ENCODE measurements around the gene PCSK6.

Gene PCSK6

DNA sequence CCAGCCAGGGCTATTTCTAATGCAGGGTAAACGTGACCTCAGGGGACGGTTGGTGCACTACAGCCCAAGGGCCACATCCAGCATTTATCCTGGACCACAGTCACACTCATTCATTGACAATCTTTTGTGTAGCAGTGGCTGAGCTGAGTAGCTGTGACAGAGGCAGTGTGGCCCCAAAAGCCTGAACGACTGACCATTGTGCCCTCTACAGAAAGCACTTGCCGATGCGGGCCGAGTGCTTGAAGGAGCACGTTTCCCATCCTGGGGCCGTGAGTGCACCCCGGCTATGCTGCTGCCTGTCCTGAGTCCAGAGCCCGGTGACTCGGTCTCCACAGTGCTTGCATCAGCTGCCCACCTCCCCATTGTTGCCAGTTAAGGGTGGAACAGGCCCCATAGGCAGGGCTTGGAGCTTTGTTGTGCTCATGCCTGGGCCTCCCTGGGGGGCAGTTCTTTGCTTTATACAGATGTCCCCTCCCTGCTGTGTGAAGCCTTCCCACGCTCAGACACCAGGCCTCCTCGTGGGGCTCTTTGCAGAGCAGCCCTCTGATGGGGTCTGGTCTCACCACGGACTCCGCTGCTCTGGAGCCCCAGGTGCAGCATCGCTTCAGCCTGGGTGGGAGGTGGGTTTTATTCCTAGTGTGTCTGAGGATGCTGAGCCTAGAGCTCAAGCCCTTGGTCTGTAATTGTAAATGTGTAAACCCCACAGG lies 181.5 kb downstream of the PCSK6 start:
- no peak for DNase-seq (ENCODE audit: low read depth in 1 of 2, low spot score in 1 of 2)
- no peak for TF ChIP-seq SPI1 (IDR thresholded peaks at IDR 0.05; ENCODE audit: borderline replicate concordance, low read depth)
- H3K4me3 ChIP-seq (replicated peaks; ENCODE audit: insufficient read depth, low read length): no peak overlapping the region
- H3K27me3 ChIP-seq (ENCODE audit: insufficient read depth, poor library complexity, severe bottlenecking): no peaks in the 10 kb centered on the region
- H3K27ac ChIP-seq (replicated peaks): no peak overlapping the region

DNA sequence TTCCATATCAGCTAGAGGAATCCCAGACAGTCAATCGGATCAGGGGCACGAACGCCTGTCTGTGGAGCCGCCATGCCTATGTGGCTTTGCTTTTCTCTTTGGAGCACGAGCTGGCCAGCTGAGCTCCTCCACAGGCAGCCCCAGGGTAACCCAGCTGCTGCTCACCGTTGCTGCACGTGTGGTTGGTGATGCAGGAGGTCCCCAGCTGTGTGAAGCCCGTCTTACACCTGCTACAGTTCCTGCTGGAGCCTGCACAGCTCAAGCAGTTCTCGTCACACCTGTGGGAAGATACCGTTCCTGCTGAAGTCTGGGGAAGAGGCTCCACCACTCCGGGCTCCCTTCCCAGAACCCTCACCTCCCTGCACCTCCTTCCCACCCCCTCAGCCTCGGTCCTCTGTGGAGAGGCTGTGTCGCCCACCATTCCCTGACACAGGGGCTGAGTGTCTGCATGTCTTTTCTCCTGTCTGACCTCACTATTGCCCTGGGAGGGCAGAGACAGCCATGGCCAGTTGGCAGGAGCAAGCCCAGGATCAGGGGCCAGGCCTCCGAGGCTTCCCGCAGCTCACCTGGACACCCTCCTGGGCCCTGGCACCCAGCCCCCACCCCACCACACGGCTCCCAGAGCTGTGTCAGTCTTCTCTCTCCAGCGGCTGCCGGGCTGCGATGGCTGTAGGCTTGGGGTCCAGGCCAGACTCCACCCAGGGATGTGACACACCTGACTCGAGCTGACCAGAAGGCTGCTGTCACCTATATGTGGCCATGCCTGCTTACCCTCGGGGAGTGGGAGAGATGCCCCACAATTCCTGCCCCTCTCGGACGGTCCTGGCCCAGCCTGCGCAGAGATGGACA lies 182.2 kb downstream of the PCSK6 start:
- Histone ChIP-seq H3K27ac (replicated peaks) (no peak overlapping the region), H3K4me3 (replicated peaks; ENCODE audit: insufficient read depth, low read length) (no peak overlapping the region), H3K27me3 (ENCODE audit: insufficient read depth, poor library complexity, severe bottlenecking) (no peaks in the 10 kb centered on the region)
- TF ChIP-seq, protein P1, sequence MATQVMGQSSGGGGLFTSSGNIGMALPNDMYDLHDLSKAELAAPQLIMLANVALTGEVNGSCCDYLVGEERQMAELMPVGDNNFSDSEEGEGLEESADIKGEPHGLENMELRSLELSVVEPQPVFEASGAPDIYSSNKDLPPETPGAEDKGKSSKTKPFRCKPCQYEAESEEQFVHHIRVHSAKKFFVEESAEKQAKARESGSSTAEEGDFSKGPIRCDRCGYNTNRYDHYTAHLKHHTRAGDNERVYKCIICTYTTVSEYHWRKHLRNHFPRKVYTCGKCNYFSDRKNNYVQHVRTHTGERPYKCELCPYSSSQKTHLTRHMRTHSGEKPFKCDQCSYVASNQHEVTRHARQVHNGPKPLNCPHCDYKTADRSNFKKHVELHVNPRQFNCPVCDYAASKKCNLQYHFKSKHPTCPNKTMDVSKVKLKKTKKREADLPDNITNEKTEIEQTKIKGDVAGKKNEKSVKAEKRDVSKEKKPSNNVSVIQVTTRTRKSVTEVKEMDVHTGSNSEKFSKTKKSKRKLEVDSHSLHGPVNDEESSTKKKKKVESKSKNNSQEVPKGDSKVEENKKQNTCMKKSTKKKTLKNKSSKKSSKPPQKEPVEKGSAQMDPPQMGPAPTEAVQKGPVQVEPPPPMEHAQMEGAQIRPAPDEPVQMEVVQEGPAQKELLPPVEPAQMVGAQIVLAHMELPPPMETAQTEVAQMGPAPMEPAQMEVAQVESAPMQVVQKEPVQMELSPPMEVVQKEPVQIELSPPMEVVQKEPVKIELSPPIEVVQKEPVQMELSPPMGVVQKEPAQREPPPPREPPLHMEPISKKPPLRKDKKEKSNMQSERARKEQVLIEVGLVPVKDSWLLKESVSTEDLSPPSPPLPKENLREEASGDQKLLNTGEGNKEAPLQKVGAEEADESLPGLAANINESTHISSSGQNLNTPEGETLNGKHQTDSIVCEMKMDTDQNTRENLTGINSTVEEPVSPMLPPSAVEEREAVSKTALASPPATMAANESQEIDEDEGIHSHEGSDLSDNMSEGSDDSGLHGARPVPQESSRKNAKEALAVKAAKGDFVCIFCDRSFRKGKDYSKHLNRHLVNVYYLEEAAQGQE (IDR thresholded peaks at IDR 0.05; ENCODE audit: insufficient replicate concordance, low read depth): no peak
- TF ChIP-seq GABPA (IDR thresholded peaks at IDR 0.05; ENCODE audit: low read depth) (no peak), SPI1 (IDR thresholded peaks at IDR 0.05; ENCODE audit: borderline replicate concordance, low read depth) (no peak), POLR2AphosphoS5 (IDR thresholded peaks at IDR 0.05; ENCODE audit: low read depth) (no peak)
- TF ChIP-seq, protein P2, sequence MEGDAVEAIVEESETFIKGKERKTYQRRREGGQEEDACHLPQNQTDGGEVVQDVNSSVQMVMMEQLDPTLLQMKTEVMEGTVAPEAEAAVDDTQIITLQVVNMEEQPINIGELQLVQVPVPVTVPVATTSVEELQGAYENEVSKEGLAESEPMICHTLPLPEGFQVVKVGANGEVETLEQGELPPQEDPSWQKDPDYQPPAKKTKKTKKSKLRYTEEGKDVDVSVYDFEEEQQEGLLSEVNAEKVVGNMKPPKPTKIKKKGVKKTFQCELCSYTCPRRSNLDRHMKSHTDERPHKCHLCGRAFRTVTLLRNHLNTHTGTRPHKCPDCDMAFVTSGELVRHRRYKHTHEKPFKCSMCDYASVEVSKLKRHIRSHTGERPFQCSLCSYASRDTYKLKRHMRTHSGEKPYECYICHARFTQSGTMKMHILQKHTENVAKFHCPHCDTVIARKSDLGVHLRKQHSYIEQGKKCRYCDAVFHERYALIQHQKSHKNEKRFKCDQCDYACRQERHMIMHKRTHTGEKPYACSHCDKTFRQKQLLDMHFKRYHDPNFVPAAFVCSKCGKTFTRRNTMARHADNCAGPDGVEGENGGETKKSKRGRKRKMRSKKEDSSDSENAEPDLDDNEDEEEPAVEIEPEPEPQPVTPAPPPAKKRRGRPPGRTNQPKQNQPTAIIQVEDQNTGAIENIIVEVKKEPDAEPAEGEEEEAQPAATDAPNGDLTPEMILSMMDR (IDR thresholded peaks at IDR 0.05; ENCODE audit: insufficient read depth, low read length): no peak
- DNase-seq (ENCODE audit: low read depth in 1 of 2, low spot score in 1 of 2): no peak

- H3K4me3 ChIP-seq (replicated peaks; ENCODE audit: insufficient read depth, low read length): no peak overlapping the region
- DNase-seq (ENCODE audit: low read depth in 1 of 2, low spot score in 1 of 2): no peak
- no peaks in the 10 kb centered on the region for H3K27me3 ChIP-seq (ENCODE audit: insufficient read depth, poor library complexity, severe bottlenecking)
- no peak overlapping the region for H3K27ac ChIP-seq (replicated peaks)
- TF ChIP-seq, protein P2 (IDR thresholded peaks at IDR 0.05; ENCODE audit: insufficient read depth, low read length): no peak
- no peak for TF ChIP-seq POLR2AphosphoS5 (IDR thresholded peaks at IDR 0.05; ENCODE audit: low read depth)
- TF ChIP-seq, protein P1 (IDR thresholded peaks at IDR 0.05; ENCODE audit: insufficient replicate concordance, low read depth): no peak
- no peak for TF ChIP-seq SPI1 (IDR thresholded peaks at IDR 0.05; ENCODE audit: borderline replicate concordance, low read depth)
- no peak for TF ChIP-seq GABPA (IDR thresholded peaks at IDR 0.05; ENCODE audit: low read depth)
Measured at GRCh38 chr15:101306341-101307047, 183.0 kb downstream of the PCSK6 start.

DNA sequence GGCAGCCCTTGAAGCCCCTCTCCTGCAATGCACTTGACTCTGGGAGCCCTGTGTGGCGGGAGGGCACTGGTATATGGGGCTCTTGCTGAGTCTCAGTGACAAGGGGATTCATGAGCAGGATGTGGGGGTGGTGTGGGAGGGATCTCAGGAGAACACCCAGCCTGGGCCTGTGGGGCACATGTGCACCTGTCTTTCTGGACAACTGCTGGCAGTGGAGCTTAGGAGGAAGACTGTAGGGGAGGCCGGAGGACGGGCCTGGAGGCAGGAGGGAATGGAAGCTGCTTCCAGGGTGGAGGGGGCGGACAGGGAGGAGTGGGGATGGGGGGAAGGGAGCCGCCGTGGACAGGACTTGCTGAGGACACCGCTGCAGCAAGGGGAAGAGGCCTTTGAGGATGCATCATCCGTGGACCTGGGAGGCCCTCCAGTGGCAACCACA lies 183.7 kb downstream of the PCSK6 start:
- H3K27me3 ChIP-seq (ENCODE audit: insufficient read depth, poor library complexity, severe bottlenecking): no peaks in the 10 kb centered on the region
- H3K27ac ChIP-seq (replicated peaks): no peak overlapping the region
- no peak overlapping the region for H3K4me3 ChIP-seq (replicated peaks; ENCODE audit: insufficient read depth, low read length)
- TF ChIP-seq, protein P1 (IDR thresholded peaks at IDR 0.05; ENCODE audit: insufficient replicate concordance, low read depth): no peak
- TF ChIP-seq SPI1 (IDR thresholded peaks at IDR 0.05; ENCODE audit: borderline replicate concordance, low read depth) (no peak), POLR2AphosphoS5 (IDR thresholded peaks at IDR 0.05; ENCODE audit: low read depth) (no peak), GABPA (IDR thresholded peaks at IDR 0.05; ENCODE audit: low read depth) (no peak)
- TF ChIP-seq, protein P2 (IDR thresholded peaks at IDR 0.05; ENCODE audit: insufficient read depth, low read length): no peak
- DNase-seq (ENCODE audit: low read depth in 1 of 2, low spot score in 1 of 2): no peak

Data from HL-60 (cell line).